Mesodermal cell (in vitro differentiated cells): Measurements from ENCODE around the gene AHCYL2.
"Not testable (repeated sequence)": the region's sequence is repeated elsewhere in the genome, so short reads cannot be mapped to it uniquely, and the experiment has no call there.

Experiments
- H3K27ac ChIP-seq: 2 replicates; pipeline ENCODE4 v1.7.0; 2013; ENCODE audit warnings: mild to moderate bottlenecking, low read depth, low read length, moderate library complexity; ENCODE audit not compliant: severe bottlenecking
- H3K36me3 ChIP-seq: 2 replicates; pipeline ENCODE4 v1.7.1; 2013; ENCODE audit warnings: mild to moderate bottlenecking, low read length, moderate library complexity; ENCODE audit not compliant: control insufficient read depth, insufficient read depth
- H3K4me1 ChIP-seq: one replicate; pipeline ENCODE4 v1.7.1; 2013; ENCODE audit warnings: mild to moderate bottlenecking, low read length; ENCODE audit not compliant: insufficient read depth, control insufficient read depth, poor library complexity, severe bottlenecking
- H3K4me3 ChIP-seq: 2 replicates; pipeline ENCODE4 v1.7.0; 2013; ENCODE audit warnings: low read length, control low read depth, mild to moderate bottlenecking; ENCODE audit not compliant: insufficient read depth, poor library complexity, severe bottlenecking; ENCODE audit errors: extremely low read depth
- H3K9me3 ChIP-seq: 2 replicates; pipeline ENCODE4 v1.7.1; 2013; ENCODE audit warnings: mild to moderate bottlenecking, low read length, moderate library complexity; ENCODE audit not compliant: control insufficient read depth
- WGBS, 2 experiments: methylation state at CpG; one replicate each; pipeline ENCODE4 v1.1.5; 2013; ENCODE audit warnings: missing lambda C conversion rate in 2 of 2; ENCODE audit not compliant: insufficient coverage in 2 of 2; 5-methylcytosine and 5-hydroxymethylcytosine counted together

The AHCYL2 gene

GRCh38 chr7:129475931-129476330 is 251.1 kb downstream of the AHCYL2 start:
- WGBS, 2 experiments, result 94 to 98% methylated on average over 5 of the region's 27 CpGs
- not testable (repeated sequence) for H3K4me1 ChIP-seq, H3K36me3 ChIP-seq, H3K27ac ChIP-seq, H3K9me3 ChIP-seq, H3K4me3 ChIP-seq

DNA sequence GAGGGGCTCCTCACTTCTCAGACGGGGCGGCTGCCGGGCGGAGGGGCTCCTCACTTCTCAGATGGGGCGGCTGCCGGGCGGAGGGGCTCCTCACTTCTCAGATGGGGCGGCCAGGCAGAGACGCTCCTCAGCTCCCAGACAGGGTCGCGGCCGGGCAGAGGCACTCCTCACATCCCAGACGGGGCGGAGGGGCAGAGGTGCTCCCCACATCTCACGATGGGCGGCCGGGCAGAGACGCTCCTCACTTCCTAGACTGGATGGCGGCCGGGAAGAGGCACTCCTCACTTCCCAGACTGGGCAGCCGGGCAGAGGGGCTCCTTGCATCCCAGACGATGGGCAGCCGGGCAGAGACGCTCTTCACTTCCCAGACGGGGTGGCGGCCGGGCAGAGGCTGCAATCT is 251.6 kb downstream of the AHCYL2 start:
- H3K27ac ChIP-seq, H3K36me3 ChIP-seq, H3K4me1 ChIP-seq, H3K4me3 ChIP-seq, H3K9me3 ChIP-seq: not testable (repeated sequence)
- 98% methylated on average over 11 to 13 of the region's 27 CpGs for WGBS, 2 experiments
